IMR-90 (cell line): ENCODE measurements around the gene RSPH9. TPM values are rescaled to one million over a fixed set of nuclear protein-coding genes. Genes with fewer than 3 reads are reported as not detected.
"Not testable (repeated sequence)": the region's sequence is repeated elsewhere in the genome, so short reads cannot be mapped to it uniquely, and the experiment has no call there.

Source experiments
- ATAC-seq: fragments of 200-7000 bp; cut with Tn5 transposase; 2 replicates; pipeline ENCODE4 v1.9.1; 2020; ENCODE audit warnings: low read depth, mild to moderate bottlenecking, moderate library complexity
- BruUV-seq: library from RNA; stranded (reverse); fragments of 400-500 nt; replicated peaks from 2 replicates; lab custom pipeline; 2021; lab: Mats Ljungman, UMichigan
- CTCF ChIA-PET: fragments of 300-600 bp; formaldehyde crosslinking; extraction: SDS; loops from one replicate; lab custom pipeline; 2021; ENCODE audit warnings: antibody characterized with exemption; lab: Yijun Ruan, JAX
- POLR2A ChIA-PET: fragments of 300-600 bp; sonication (Branson Sonifier 250); formaldehyde crosslinking; loops from one replicate; lab custom pipeline; 2022; ENCODE audit warnings: antibody characterized with exemption; ENCODE audit not compliant: unreplicated experiment; lab: Charles Lee
- DNase-seq: peaks from one replicate; pipeline ENCODE4 v3.0.0; 2013
- H2AFZ ChIP-seq: replicated peaks from 2 replicates; pipeline ENCODE3; 2013; ENCODE audit warnings: low read length, mild to moderate bottlenecking; ENCODE audit not compliant: poor library complexity
- H2AK5ac ChIP-seq: 2 replicates; pipeline ENCODE4 v1.6.1; 2013; ENCODE audit warnings: low read depth, low read length, inconsistent platforms
- H2AK9ac ChIP-seq: replicated peaks from 2 replicates; pipeline ENCODE3; 2013; ENCODE audit warnings: mild to moderate bottlenecking, low read depth, low read length, moderate library complexity; ENCODE audit not compliant: poor library complexity
- H2BK120ac ChIP-seq: 2 replicates; pipeline ENCODE4 v1.6.1; 2013; ENCODE audit warnings: low read depth, low read length, inconsistent platforms
- H2BK15ac ChIP-seq: 3 replicates; pipeline ENCODE4 v1.6.1; 2013; ENCODE audit warnings: low read depth, low read length, inconsistent platforms
- H2BK20ac ChIP-seq: 2 replicates; pipeline ENCODE4 v1.6.1; 2013; ENCODE audit warnings: low read depth, mild to moderate bottlenecking, inconsistent platforms, low read length, moderate library complexity
- H2BK5ac ChIP-seq: 2 replicates; pipeline ENCODE4 v1.6.1; 2013; ENCODE audit warnings: mild to moderate bottlenecking, low read depth, low read length, inconsistent platforms; ENCODE audit not compliant: poor library complexity, severe bottlenecking
- H3K14ac ChIP-seq: replicated peaks from 2 replicates; pipeline ENCODE4 v1.6.1; 2013; ENCODE audit warnings: low read depth, low read length, inconsistent platforms
- H3K18ac ChIP-seq: 2 replicates; pipeline ENCODE4 v1.6.1; 2013; ENCODE audit warnings: low read depth, low read length, control low read depth
- H3K23ac ChIP-seq: 2 replicates; pipeline ENCODE4 v1.6.1; 2013; ENCODE audit warnings: low read depth, low read length, inconsistent platforms
- H3K27ac ChIP-seq: 2 replicates; pipeline ENCODE4 v1.5.1; 2013; ENCODE audit warnings: mild to moderate bottlenecking, control low read depth, low read length; ENCODE audit not compliant: insufficient read depth
- H3K27me3 ChIP-seq: 2 replicates; pipeline ENCODE4 v1.6.1; 2013; ENCODE audit warnings: low read length; ENCODE audit not compliant: control insufficient read depth, insufficient read depth
- H3K36me3 ChIP-seq: 2 replicates; pipeline ENCODE4 v1.6.1; 2013; ENCODE audit warnings: low read length, mixed read lengths; ENCODE audit not compliant: control insufficient read depth, insufficient read depth
- H3K4ac ChIP-seq: 2 replicates; pipeline ENCODE4 v1.6.1; 2013; ENCODE audit warnings: low read depth, low read length, inconsistent platforms
- H3K4me1 ChIP-seq: 2 replicates; pipeline ENCODE4 v1.6.1; 2013; ENCODE audit warnings: low read length, mixed read lengths; ENCODE audit not compliant: control insufficient read depth, insufficient read depth
- H3K4me2 ChIP-seq: 2 replicates; pipeline ENCODE4 v1.6.1; 2013; ENCODE audit warnings: low read depth, mild to moderate bottlenecking, control low read depth, low read length, moderate library complexity
- H3K4me3 ChIP-seq: 2 replicates; pipeline ENCODE4 v1.5.1; 2013; ENCODE audit warnings: low read depth, mild to moderate bottlenecking, control low read depth, low read length, moderate library complexity; ENCODE audit not compliant: insufficient read depth
- H3K56ac ChIP-seq: 2 replicates; pipeline ENCODE4 v1.6.1; 2013; ENCODE audit warnings: low read length, inconsistent platforms; ENCODE audit not compliant: insufficient read depth; ENCODE audit errors: extremely low read depth
- H3K79me1 ChIP-seq, 2 experiments: 2 replicates each; pipeline ENCODE4 v1.6.1; 2013; ENCODE audit warnings: low read length in 2 of 2, inconsistent platforms in 1 of 2, low read depth in 1 of 2
- H3K9ac ChIP-seq: 2 replicates; pipeline ENCODE4 v1.6.1; 2013; ENCODE audit warnings: low read depth, low read length, control low read depth
- H3K9me1 ChIP-seq: 2 replicates; pipeline ENCODE4 v1.6.1; 2013; ENCODE audit warnings: low read length, inconsistent platforms; ENCODE audit not compliant: insufficient read depth
- H3K9me3 ChIP-seq: 2 replicates; pipeline ENCODE4 v1.6.1; 2013; ENCODE audit warnings: low read length; ENCODE audit not compliant: control insufficient read depth, insufficient read depth
- H4K20me1 ChIP-seq: 2 replicates; pipeline ENCODE4 v1.6.1; 2013; ENCODE audit warnings: low read length, inconsistent platforms; ENCODE audit not compliant: insufficient read depth
- H4K5ac ChIP-seq: 2 replicates; pipeline ENCODE4 v1.6.1; 2013; ENCODE audit warnings: mild to moderate bottlenecking, low read depth, low read length, control low read depth
- H4K8ac ChIP-seq, 2 experiments: 2 replicates each; pipeline ENCODE4 v1.6.1; 2013; ENCODE audit warnings: low read depth in 2 of 2, low read length in 2 of 2, control low read depth in 1 of 2, inconsistent platforms in 1 of 2
- H4K91ac ChIP-seq: 2 replicates; pipeline ENCODE4 v1.6.1; 2013; ENCODE audit warnings: low read depth, low read length, inconsistent platforms; ENCODE audit not compliant: insufficient read depth
- FOS ChIP-seq: fragments of 150-350 bp; IDR thresholded peaks from 2 replicates; pipeline ENCODE4 v1.6.1; 2016; ENCODE audit warnings: low read depth, low read length
- MAZ ChIP-seq: IDR thresholded peaks from 2 replicates; pipeline ENCODE4 v1.6.1; 2012; ENCODE audit warnings: low read depth, mild to moderate bottlenecking, low read length, improper control_type of control experiment, moderate library complexity, borderline replicate concordance
- NFE2L2 ChIP-seq: fragments of 150-350 bp; IDR thresholded peaks from 2 replicates; pipeline ENCODE4 v1.6.1; 2016; ENCODE audit warnings: low read depth, mild to moderate bottlenecking, low read length
- WGBS, 2 experiments: methylation state at CpG; one replicate each; pipeline versions ENCODE4 v1.1.5 to v1.1.7; 2013; ENCODE audit warnings: missing lambda C conversion rate in 2 of 2; ENCODE audit not compliant: insufficient read length in 1 of 2; ENCODE audit errors: extremely low coverage in 2 of 2; 5-methylcytosine and 5-hydroxymethylcytosine counted together
- dilution Hi-C: fragments of 300-500 bp; cut with HindIII; formaldehyde crosslinking; loops from one replicate; pipeline ENCODE4 v1.14.3; 2018; ENCODE audit warnings: low sequenced_read_pairs; ENCODE audit not compliant: unreplicated experiment
- in situ Hi-C: fragments of 300-500 bp; cut with MboI; formaldehyde crosslinking; loops from 3 replicates; pipeline ENCODE4 v1.14.3; 2019; ENCODE audit warnings: low sequenced_read_pairs, inconsistent platforms, mixed read lengths
- intact Hi-C: fragments of 100-400 bp; cut with micrococcal nuclease; formaldehyde crosslinking; loops from 2 replicates; pipeline ENCODE4 v1.10.0; 2022
- polyA plus RNA-seq, 3 experiments: library from polyadenylated mRNA; depleted of rRNA; stranded (reverse); fragments of >200 nt; gene quantifications; 2 replicates each; pipeline ENCODE4 v1.2.3, GENCODE V29; 2012; ENCODE audit warnings: low replicate concordance in 1 of 3
- total RNA-seq: library from RNA; depleted of rRNA; stranded (reverse); fragments of >200 nt; gene quantifications from 2 replicates; pipeline ENCODE4 v1.2.3, GENCODE V29; 2012

The RSPH9 gene
- total and polyA plus RNA-seq, 2 of the 4 experiments (the other 2 are of a cell fraction): 0.18 to 0.21 TPM

GRCh38 chr6:43699564-43700186, 54.8 kb downstream of the RSPH9 start:
- dilution Hi-C loops: no loop called here
- peak overlapping the region; percentile 86 for H3K27ac ChIP-seq
- peak; percentile 27 for ATAC-seq

DNA sequence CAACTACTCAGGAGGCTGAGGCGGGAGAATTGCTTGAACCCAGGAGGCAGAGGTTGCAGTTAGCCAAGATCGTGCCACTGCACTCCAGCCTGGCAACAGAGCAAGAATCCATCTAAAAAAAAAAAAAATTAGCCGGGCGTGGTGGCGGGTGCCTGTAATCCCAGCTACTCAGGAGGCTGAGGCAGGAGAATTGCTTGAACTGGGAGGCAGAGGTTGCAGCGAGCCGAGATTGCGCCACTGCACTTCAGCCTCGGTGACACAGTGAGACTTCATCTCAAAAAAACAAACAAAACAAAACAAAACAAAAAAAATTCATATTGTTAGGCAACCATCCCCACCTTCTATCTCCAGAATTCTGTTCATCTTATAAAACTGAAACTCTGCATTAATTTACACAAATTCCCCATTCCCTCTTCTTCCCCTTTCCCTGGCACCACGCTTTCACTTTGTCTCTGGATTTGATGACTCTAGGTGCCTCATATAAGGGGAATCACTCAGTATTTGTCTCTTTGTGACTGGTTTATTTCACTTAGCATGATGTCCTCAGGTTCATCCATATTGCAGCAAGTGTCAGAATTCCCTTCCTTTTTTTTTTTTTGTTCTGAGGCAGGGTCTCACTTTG, 56.2 kb downstream of the RSPH9 start:
- H3K14ac ChIP-seq, H3K27ac ChIP-seq, H4K20me1 ChIP-seq, H4K91ac ChIP-seq, in situ Hi-C loops, H3K4me3 ChIP-seq, H3K4ac ChIP-seq, H2BK120ac ChIP-seq, H3K4me2 ChIP-seq, H2BK5ac ChIP-seq, POLR2A ChIA-PET, H3K36me3 ChIP-seq, H3K27me3 ChIP-seq, H4K5ac ChIP-seq, intact Hi-C loops, H3K56ac ChIP-seq, BruUV-seq, DNase-seq, H2AK9ac ChIP-seq, H3K18ac ChIP-seq, H2BK15ac ChIP-seq, H2AK5ac ChIP-seq, dilution Hi-C loops, ATAC-seq, H2BK20ac ChIP-seq, H3K23ac ChIP-seq, H3K79me1 ChIP-seq, H2AFZ ChIP-seq, H3K9me3 ChIP-seq, H4K8ac ChIP-seq, H3K9ac ChIP-seq: not testable (repeated sequence)
- WGBS, 2 experiments: no CpG with 5 or more reads among the region's 10 CpGs
- CTCF ChIA-PET: interaction anchor here (1.6 kb wide), 1 partner anchor 8 kb away, joined by 3 read pairs; no protein-coding TSS in a partner anchor
- Histone ChIP-seq H3K9me1 (peaks cover 22% of the 10 kb centered on the region), H3K4me1 (peaks cover 27% of the 10 kb centered on the region)

More at GRCh38 chr6:43699564-43700186, 54.8 kb downstream of the RSPH9 start:
- 0 out of 2 replicates have a peak overlapping the region, but pooled peaks have one; percentile 29 for H3K23ac ChIP-seq
- no peaks in the 10 kb centered on the region for H3K9me3 ChIP-seq
- TF ChIP-seq MAZ (no peak), NFE2L2 (no peak), FOS (peak; percentile 69; the same call in 1 of the 2 replicates)
- H3K79me1 ChIP-seq: no peaks in the 10 kb centered on the region
- H2AK5ac ChIP-seq: peak overlapping the region; percentile 76
- in situ Hi-C loops: no loop called here
- no peaks in the 10 kb centered on the region for H4K20me1 ChIP-seq
- H4K8ac ChIP-seq: peak overlapping the region; percentile 33 to 57; a peak in 3 of 4 replicates
- H3K9me1 ChIP-seq: peaks cover 22% of the 10 kb centered on the region
- H3K27me3 ChIP-seq: no peaks in the 10 kb centered on the region
- peak overlapping the region; percentile 62; the same call in 1 of the 2 replicates for H3K18ac ChIP-seq
- peak overlapping the region; percentile 81 for H3K4ac ChIP-seq
- peak overlapping the region; percentile 42 for H4K91ac ChIP-seq
- 8% methylated on average over 2 of the region's 7 CpGs; no CpG with 5 or more reads in 1 of the 2 experiments for WGBS, 2 experiments
- CTCF ChIA-PET: interaction anchor here (1.6 kb wide), 1 partner anchor 9 kb away, joined by 3 read pairs; no protein-coding TSS in a partner anchor
- no peaks in the 10 kb centered on the region for H3K36me3 ChIP-seq
- H3K4me3 ChIP-seq: no peak overlapping the region
- peak overlapping the region; percentile 71 for H3K4me2 ChIP-seq
- H2BK15ac ChIP-seq: peak overlapping the region; percentile 87; the same call in 1 of the 3 replicates
- peak overlapping the region; percentile 87 for H2BK120ac ChIP-seq
- peak; percentile 68 for DNase-seq
- H3K9ac ChIP-seq: peak overlapping the region; percentile 30; the same call in 1 of the 2 replicates
- no TSS peak for BruUV-seq
- peaks cover 31% of the 10 kb centered on the region for H3K4me1 ChIP-seq
- intact Hi-C loops: no loop called here
- H3K56ac ChIP-seq: peak overlapping the region; percentile 12; the same call in 1 of the 2 replicates
- H2BK5ac ChIP-seq: peak overlapping the region; percentile 37
- H4K5ac ChIP-seq: peak overlapping the region; percentile 66; the same call in 1 of the 2 replicates
- peak overlapping the region; percentile 80 for H2BK20ac ChIP-seq
- peak overlapping the region; percentile 8 for H2AK9ac ChIP-seq
- H3K14ac ChIP-seq: peak overlapping the region; percentile 26; the same call in 1 of the 2 replicates
- H2AFZ ChIP-seq: peak overlapping the region; percentile 24
- POLR2A ChIA-PET: interaction anchor here (0.6 to 0.7 kb wide), 2 partner anchors 72 to 378 kb away, joined by 3 read pairs; no protein-coding TSS in a partner anchor
